Melanocyte of skin (primary cell): Measurements from ENCODE around the gene CFAP74. TPM values are rescaled to one million over a fixed set of nuclear protein-coding genes. Genes with fewer than 3 reads are reported as not detected.

Experiments used
- total RNA-seq, 2 donors: library from RNA; depleted of rRNA; stranded (reverse); fragments of >200 nt; gene quantifications; 2 replicates each; pipeline ENCODE4 v1.2.3, GENCODE V29; 2012

CFAP74 gene, protein sequence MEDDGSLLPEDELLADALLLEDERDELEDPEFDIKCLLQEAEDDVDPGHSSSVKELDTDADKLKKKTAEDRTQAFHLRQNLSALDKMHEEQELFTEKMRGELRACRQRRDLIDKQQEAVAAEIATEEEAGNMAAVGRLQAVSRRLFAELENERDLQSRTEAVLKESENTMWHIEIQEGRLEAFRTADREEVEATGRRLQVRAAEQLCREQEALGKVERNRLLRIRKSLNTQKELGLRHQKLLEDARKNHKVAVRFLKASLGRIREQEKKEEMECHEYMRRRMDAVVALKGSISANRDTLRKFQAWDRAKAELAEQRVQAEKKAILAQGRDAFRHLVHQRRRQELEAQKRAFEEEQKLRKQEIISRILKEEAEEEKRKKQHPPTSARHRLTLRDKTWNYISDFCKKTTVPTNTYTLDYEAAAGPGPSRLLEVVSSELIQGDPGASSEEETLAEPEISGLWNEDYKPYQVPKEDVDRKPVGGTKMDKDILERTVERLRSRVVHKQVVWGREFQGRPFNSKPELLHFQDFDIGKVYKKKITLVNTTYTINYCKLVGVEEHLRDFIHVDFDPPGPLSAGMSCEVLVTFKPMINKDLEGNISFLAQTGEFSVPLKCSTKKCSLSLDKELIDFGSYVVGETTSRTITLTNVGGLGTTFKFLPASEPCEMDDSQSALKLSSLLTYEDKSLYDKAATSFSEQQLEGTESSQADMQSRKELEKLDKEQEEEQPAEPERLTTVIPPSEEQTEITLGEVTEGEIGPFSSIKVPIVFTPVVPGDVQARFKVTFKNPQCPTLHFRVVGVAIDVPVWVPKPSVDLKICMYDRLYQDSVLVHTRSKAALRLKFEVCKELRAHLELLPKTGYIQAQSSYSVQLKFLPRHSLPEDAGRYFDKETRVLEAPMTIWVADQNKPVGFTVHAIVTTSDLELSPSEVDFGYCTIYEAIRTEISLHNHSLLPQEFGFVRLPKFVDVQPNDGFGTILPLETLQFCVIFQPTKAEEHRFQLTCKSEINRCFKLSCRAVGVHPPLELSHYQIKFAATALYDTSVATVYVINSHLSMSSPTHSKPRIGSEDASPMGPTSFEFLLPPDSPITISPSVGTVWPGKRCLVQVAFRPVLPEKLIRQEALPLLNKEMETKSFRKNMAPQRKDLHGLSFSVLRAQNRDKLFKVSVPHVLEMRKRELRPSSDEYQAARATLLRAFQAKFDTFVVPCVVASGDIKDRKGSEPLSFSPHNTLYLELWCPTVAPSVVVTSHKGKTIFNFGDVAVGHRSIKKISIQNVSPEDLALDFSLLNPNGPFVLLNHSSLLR (N-terminal part only)
- not detected for total RNA-seq

DNA sequence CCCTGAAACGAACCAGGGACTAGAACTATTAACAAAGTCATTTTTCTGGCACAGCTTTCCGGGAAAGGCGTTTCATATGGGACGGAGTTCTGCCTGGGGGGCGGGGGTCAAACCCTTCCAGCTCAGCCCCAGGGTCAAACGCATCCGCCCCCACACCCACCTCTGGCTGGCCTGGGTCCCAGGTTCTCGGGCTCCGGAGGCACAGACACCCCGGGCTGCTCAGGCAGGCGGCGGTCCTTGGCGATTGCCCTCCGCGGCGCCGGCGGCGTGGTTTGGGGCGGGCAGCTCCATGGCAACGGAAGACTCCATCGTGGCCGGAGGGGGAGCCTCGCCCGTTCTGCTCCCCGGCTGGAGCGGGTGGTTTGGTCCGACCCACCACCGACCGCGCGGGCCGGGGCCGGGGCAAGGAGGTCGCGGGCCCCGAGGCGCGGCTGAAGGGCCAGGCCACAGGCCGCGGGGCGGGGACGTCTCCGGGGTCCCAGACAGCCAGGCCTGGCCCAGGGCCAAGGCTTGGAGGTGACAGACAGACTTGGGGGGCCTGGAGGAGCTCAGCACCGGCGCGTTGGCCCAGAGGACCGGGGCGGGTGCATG, at the start of gene CFAP74:
Gene CFAP74, minus strand, starts transcription at position 246 of the 591 bp plus-strand sequence. CDS start 12,830 bp downstream, outside the sequence.

DNA sequence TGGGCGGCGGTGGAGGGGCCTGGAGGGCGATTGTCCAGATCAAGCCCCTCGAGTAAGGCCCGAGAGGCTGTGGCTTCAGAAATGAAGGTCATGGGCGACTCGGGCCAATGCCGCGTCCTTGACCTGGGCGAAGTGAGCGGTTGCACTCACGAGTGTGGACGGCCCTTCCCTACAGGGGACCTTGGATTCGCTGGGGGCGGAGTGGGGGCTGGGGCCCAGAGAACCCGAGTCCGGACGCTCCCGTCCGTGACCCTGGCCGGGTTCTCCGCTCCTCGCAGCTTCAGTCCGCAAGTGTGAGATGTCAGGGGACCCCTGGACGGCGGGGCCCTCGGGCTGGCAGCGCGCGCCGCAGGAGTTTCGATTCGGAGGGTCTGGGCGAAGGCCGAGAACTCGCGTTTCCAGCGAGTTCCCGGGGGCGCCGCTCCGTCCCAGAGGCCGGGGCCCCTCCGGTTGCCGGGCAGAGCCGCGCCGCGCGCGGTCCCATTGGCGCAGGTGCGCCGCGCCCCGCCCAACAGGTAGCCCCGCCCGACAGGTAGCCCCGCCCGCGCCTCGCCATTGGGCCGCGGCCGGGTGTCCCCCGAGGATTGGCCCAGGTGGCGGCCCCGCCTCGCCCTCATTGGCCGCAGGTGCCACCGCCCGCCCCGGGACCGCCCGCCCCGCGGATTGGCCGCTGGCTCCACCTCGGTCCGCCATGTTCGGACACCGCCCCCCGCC, 46.3 kb upstream of the CFAP74 start, which contains the start of gene PRKCZ:
Gene PRKCZ, plus strand, starts transcription at position 694 of the 714 bp plus-strand sequence. CDS start 220 bp downstream, outside the sequence.

DNA sequence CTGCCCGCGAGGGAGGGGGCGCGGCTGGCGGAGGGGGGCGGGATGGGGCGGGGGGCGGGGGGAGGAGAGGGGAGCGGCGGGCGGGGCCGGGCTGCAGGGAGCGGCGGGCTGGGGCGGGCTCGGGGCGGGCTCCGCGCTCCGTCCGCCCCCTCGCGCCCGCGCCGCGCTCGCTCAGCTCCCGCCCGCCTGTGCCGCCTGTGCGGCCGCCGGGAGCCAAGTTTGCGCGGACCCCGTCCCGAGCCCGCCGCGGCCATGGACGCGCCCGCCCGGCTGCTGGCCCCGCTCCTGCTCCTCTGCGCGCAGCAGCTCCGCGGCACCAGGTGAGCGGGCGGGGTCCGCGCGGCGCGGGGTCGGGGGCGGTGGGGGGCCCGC, 15.6 kb upstream of the CFAP74 start, which contains the start of gene GABRD:
Gene GABRD, plus strand, starts transcription at position 174 of the 372 bp plus-strand sequence. Its CDS starts 79 bp downstream, at position 253.

DNA sequence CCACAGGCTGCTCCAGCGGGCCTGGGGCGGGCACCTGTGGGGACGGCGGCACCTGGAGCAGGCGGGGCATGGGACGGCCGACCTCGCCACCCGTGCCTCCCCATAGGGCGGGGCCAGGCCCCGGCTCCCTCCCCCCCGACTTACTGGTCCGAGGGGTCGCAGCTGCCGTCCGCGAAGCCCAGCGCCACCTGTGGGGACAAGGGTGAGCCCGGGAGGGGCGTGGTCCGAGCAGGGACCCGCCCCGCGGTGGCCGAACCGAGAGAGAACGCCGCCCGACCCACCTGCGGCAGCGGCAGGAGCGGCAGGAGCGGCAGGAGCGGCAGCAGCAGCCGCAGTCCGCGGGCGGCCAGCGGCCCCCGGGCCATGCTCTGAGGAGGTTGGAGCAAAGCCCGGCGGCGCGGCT, 84.7 kb downstream of the CFAP74 start, which contains the start of gene TMEM52:
Gene TMEM52, minus strand, starts transcription at position 379 of the 403 bp plus-strand sequence. Its CDS starts 14 bp downstream, at position 365.

DNA sequence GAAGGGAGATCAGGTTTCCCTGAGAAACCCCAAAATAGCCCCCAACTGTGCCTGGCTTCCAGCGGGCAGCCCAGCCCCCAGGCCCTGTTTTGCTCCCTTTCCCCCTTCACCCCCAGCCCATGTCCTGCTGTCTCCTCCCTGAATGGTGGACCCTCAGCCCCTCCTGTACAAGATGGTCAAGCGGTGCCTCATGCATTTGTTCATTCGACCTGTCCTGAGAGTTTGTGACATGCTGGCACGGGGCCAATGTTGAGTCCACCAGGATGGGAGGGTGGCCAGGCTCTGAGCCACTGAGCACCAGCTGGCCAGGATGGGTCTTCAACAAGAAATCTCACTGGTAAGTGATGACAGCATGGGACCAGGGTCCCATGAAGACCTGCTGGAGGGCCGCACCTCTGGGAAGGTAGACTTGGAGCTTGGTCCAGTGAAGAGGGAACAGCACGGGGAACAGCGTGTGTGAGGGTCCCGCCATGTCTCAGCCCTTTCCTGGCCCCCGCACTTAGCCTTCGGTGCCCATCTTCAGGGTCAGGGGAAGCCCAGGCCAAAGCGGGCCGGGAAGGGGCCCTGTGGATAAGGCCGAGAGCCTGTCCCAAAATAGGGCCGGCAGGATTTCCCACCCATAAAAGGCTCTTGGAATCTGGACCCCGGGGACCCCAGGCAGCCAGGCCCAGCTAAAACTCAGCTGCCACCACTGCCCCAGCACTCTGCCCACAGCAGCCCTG, 88.5 kb downstream of the CFAP74 start, which contains the start of gene CALML6:
Gene CALML6, plus strand, starts transcription at position 290 of the 722 bp plus-strand sequence. Its CDS starts 21 bp downstream, at position 311.

DNA sequence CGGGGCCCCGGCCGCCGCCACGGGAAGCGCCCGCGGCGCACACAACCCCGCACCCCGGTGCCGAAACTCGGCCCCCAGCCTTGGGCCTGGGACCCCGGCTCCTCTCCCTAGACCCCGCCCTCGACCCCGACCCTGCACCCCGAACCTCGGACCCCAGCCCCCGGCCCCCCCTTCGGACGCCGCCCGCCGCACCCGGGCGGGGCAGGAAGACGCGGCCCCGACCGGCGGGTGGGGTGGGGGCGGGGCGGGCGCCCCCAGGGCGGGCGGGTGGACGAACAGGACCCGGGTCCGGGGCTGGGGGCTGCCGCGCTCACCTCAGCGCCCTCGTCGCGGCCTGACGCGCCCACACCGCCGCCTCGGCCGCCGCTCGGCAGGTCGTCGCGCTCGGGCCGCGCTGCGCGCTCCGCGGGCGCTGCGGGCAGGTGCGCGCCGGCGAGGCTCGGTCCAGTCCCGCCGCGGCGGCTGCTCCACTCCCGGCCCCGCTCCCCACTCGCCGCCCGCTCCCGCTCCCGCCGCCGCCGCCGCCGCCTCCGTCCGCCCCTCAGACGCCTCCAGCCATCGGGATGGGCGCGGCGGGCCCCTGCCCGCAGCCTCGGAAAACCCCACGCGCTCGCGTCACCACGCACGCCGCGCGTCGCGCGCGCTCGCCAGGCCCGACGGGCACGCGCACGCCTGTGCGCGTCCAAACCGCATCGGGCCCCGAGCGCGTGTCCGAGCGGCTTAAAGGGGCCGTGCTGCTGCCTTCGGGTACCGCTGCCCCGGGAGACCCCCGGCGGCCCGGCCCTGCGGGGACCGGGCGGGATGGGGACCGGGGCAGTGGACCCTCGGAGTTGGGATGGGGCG, 112.9 kb downstream of the CFAP74 start, which contains the start of gene GNB1:
Gene GNB1, minus strand, starts transcription at position 582 of the 843 bp plus-strand sequence. CDS start 65,634 bp downstream, outside the sequence.

Other genes starting within 250 kb of the CFAP74 start
- 10 to 100 TPM; 62.6 to 73.3 TPM for gene NADK, start 225.3 kb downstream of the CFAP74 start, total RNA-seq
- 100 to 1,000 TPM in 1 of 2 donors, 10 to 100 TPM in 1; 99.8 to 121 TPM for gene GNB1, start 112.7 kb downstream of the CFAP74 start, total RNA-seq
- gene CALML6, start 88.5 kb downstream of the CFAP74 start, total RNA-seq = under 1 TPM in 1 of 2 donors, not detected in 1; 0.33 TPM
- gene TMEM52, start 84.5 kb downstream of the CFAP74 start, total RNA-seq = under 1 TPM; under 0.01 to 0.33 TPM
- gene GABRD, start 15.6 kb upstream of the CFAP74 start, total RNA-seq = not detected
- 1 to 10 TPM; 4.1 to 4.7 TPM for gene PRKCZ, start 46.6 kb upstream of the CFAP74 start, total RNA-seq
- 10 to 100 TPM; 19.3 to 22.7 TPM for gene FAAP20, start 191.0 kb upstream of the CFAP74 start, total RNA-seq
- 10 to 100 TPM; 14.5 to 20.3 TPM for gene SKI, start 224.5 kb upstream of the CFAP74 start, total RNA-seq